HG03064 (cell line): ENCODE results near the gene WDR6.

Source experiments
- ATAC-seq: cut with Tn5 transposase; IDR thresholded peaks from one replicate; pipeline ENCODE4 v1.9.1; 2021; ENCODE audit warnings: low read depth; ENCODE audit not compliant: unreplicated experiment

The WDR6 gene, protein sequence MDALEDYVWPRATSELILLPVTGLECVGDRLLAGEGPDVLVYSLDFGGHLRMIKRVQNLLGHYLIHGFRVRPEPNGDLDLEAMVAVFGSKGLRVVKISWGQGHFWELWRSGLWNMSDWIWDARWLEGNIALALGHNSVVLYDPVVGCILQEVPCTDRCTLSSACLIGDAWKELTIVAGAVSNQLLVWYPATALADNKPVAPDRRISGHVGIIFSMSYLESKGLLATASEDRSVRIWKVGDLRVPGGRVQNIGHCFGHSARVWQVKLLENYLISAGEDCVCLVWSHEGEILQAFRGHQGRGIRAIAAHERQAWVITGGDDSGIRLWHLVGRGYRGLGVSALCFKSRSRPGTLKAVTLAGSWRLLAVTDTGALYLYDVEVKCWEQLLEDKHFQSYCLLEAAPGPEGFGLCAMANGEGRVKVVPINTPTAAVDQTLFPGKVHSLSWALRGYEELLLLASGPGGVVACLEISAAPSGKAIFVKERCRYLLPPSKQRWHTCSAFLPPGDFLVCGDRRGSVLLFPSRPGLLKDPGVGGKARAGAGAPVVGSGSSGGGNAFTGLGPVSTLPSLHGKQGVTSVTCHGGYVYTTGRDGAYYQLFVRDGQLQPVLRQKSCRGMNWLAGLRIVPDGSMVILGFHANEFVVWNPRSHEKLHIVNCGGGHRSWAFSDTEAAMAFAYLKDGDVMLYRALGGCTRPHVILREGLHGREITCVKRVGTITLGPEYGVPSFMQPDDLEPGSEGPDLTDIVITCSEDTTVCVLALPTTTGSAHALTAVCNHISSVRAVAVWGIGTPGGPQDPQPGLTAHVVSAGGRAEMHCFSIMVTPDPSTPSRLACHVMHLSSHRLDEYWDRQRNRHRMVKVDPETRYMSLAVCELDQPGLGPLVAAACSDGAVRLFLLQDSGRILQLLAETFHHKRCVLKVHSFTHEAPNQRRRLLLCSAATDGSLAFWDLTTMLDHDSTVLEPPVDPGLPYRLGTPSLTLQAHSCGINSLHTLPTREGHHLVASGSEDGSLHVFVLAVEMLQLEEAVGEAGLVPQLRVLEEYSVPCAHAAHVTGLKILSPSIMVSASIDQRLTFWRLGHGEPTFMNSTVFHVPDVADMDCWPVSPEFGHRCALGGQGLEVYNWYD

DNA sequence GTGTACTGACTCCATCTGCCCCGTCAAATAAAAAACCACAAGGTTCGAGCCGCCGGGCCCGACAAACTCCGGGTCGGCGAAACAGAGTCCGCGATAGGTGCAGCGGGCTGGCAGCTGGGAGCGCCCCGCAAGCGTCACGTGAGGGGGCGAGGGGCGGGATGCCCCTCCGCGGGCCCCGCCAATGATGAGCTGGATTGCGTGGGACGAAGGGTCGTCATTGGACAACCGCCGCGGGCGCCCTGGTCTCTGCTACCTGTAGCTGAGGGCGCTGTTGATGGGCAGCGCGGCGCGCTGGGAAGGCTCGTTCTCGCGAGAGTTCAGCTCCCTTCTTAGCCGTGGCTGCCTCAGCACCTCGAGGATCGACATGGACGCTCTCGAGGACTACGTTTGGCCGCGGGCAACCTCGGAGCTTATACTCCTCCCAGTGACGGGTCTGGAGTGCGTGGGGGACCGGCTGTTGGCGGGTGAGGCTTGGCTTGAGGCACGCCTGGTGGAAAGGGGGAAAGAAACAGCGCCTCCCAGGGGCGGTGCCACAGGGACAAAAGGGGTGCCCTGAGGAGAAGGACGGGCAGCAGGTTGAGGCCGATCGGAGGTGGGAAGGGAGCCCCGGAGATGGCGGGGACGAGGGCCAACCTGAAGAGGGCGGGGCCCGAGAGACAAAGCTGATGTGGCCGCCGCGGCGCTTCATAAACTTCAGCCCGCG lies at the start of gene WDR6:
Gene WDR6, plus strand, starts transcription at position 324 of the 703 bp plus-strand sequence. Its CDS starts 41 bp downstream, at position 365.
- peak; percentile 71 for ATAC-seq

DNA sequence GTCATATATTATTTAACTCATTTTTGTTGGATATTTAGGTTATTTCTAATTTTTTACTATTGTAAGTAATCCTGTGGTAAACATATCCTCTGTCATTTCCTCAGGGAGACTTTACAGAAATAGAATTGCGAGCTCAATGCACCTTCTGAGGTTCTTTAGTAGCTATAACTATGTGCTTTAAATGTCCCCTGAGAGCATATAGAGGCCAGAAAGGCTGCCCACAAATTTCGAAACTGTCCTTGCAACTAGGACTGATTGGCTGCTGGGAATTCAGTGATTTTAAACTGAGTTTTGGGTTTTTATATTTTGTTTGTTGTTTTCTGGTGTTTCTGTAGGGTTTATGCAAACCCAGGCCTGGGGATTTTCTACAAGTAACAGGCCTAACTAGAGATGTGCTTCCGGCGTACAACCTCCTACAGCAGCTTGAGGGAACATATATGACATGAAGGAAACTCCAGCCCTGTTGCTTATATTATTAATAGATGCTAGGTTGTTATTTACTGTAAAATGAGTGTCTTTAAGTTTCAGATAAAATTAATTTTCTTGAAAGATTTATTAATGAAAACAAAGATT lies 46.3 kb upstream of the WDR6 start:
- ATAC-seq: no peak

DNA sequence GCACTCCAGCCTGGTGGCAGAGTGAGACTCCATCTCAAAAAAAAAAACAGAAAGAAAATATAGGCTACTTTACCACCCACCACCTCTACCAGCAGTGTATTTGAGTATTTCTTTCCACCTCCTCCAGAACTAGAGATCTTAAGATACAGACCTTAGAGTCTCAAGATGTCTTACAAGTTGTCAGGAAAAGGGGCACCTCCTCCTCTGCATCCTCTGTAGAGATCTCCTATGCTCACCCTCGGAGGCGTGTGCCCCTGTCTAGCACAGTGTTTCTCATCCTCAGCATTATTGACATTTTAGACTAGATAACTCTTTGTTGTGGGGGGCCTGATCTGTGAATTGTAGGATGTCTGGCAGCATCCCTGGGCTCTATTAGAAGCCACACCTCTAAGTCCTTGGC lies 44.9 kb upstream of the WDR6 start:
- ATAC-seq: no peak

DNA sequence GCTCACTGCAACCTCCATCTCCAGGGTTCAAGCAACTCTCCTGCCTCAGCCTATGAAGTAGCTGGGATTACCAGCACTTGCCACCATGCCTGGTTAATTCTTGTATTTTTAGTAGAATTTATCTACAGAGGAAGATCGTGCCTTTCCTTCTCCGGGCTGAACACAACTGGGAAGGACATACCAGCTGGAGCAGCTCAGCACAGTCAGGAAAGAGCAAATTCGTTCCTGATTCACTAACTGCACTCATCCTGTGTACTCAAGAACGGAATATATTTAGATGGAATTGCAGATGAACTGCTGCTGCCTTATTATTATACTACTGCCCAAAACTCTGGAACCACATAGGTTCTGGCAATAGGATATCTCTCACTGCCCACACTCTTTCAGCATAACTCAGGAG lies 44.3 kb upstream of the WDR6 start:
- no peak for ATAC-seq

DNA sequence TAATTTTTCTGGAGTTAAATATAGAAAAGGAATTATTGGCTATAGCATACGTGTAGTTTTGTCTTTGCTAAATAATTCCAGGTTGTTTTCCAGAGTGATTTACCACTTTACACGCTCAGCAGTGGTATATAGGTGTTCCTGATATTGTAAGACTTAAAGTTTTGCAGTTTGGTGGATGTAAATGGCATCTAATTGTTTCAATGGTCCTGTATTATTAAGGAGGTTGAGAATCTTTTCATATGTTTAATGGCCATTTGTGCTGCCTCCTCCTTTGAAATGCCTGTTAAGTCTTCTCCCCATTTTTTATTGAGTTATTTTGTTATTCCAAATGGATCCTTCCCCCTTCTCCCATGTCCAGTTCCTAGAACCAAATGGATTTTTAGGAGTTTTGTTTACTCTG lies 43.6 kb upstream of the WDR6 start:
- ATAC-seq: no peak

DNA sequence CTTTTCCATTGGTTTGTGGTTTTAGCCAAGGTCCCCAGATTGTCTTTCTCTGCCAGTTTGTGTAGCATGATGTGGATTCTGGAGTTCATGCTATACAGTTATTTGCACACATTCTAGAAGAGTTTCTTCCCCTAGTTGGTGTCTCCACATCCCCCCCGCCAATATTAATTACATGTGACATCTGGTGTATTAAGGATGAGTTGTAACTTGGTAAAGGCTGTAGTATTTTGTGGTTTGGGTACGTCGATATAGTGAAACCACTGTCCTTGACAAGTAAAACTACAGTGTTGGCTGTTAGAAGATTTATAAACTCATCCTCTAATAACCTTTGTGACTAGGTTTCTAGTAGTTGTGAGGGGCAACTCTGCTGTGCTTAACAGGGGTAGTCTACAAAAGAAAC lies 40.8 kb upstream of the WDR6 start:
- no peak for ATAC-seq

DNA sequence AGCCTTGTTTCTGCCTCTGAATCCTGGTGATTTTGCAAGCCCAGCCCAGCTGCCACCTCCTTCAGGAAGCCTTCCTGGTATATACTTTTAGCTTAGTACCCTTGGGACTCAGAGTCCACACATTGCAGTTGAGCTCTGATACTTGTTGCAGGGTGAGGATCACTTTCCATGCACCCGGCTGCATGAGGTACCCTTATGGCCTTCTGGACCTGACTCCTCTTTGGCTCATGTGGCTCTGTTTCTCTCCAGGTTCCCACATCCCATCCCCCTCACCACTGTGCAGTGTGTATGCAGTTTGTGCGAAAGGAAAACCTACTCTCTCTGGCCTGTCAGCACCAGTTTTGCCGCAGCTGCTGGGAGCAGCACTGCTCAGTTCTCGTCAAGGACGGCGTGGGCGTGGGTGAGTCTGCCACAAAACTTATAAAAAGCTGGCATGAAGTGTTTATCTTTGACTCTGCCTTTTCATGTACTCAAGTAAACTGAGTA lies 40.3 kb upstream of the WDR6 start:
- no peak for ATAC-seq

DNA sequence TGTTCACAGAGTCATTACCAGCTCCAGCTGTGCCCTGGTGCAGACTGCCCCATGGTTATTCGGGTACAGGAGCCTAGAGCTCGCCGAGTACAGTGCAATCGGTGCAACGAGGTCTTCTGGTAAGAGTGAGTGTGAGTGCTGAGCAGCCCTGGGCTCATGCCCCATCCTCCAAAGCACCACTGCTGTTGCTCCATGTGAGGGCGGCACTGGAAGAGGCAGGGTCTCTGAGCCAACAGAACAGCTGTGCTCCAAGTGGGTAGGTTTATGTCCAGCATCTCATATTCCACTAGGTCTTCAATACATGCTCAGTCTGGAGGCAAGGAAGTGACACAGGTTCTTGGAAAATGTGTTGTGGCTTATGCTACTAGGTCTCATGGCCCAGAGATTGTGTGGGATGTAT lies 36.6 kb upstream of the WDR6 start:
- ATAC-seq: no peak

DNA sequence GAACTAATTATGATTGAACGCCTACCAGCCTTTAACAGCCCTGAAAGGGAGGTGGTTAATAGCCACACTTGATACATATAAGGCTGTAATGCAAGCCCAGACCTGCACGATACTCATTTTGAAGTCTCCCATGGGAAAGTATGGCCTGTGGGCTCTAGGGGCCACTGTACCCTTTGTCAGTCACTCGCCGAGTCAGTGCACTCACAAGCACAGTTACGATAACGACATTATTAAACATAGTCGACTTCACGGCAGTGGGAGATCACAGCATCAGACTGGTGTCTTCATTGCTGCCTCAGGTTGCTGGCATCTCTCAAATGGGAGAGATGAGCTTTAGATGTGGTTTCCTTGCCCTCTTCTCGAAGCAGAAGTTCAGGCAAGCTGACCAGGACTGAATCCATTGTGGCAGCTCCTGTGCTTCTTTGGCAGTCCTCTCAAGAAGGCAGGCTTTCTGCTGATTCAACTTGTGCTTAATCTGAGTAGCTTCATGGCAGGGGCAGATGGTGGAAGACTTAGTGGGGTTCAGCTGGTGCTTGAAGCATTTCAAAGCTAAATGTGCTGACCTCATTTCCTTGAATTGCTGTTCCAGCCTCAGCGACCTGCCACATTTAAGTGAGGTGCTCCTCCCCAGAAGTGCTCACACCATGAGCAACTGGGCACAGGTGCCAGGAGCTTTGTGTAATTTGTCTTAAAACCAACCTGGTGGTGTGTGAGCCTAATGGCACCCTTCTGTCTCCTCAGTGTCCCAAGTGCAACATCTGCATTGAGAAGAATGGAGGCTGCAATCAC lies 32.9 kb upstream of the WDR6 start:
- no peak for ATAC-seq

DNA sequence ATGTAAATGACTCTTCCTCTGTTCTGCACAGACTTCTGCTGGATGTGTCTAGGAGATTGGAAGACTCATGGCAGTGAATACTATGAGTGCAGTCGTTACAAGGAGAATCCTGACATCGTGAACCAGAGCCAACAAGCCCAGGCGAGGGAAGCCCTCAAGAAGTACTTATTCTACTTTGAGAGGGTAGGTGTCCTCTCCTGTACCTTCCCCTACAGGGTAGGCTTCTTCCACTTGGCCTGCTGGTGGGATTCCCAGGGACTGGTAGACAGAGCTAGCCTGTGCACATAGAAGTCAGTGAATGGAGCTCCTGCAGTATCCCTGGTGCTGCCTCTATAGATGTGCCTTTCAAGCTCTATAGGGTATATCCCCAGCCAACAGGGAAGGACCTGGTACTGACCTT lies 27.7 kb upstream of the WDR6 start:
- no peak for ATAC-seq

DNA sequence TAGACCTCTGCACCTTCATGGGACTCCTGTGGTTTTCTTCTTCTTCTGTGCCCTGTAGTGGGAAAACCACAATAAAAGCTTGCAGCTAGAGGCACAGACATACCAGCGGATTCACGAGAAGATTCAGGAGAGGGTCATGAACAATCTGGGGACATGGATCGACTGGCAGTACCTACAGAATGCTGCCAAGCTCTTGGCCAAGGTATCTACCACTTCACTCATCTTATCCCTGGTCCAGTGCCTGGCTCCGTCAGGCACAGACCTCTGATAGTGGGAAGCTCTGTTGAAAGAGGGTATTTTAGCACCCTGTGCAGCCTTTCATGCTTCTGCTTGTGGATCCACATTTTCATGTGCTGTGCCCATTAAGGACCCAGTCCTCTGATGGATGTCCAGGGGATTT lies 26.9 kb upstream of the WDR6 start:
- no peak for ATAC-seq

DNA sequence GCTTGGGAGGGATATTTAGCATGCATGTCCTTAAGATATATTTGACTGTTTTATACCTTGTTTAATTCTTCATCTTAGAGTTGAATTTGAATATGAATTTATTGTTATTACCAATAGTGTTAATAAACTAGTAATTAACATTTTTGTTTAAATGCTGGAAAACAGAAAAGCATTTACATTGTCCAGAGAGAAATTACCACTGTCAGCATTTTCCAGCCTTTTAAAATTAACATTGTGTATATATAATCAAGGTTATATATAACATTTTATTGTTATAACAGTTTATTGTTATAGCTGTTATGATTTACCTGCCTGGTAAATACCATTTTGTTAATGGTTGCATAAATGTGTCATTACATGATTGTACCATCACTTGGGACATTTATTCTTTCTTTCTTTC lies 25.2 kb upstream of the WDR6 start:
- no peak for ATAC-seq

DNA sequence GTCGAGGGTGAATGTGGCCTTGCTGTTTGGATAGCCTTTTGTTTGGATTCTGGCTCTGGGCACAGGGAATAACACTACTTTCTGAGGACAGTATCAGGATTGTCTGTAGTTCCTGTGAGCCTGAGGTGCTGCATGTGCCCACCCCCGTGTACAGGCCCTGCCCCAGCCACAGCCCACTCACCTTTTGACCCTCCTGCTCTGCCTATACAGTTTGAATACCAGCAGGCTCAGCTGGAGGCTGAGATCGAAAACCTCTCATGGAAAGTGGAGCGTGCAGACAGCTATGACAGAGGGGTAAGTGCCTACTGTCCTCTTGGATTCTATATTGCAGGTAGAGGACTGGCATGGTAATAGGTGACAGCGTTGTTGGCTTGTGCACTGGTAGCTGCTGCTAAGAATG lies 24.5 kb upstream of the WDR6 start:
- ATAC-seq: no peak

DNA sequence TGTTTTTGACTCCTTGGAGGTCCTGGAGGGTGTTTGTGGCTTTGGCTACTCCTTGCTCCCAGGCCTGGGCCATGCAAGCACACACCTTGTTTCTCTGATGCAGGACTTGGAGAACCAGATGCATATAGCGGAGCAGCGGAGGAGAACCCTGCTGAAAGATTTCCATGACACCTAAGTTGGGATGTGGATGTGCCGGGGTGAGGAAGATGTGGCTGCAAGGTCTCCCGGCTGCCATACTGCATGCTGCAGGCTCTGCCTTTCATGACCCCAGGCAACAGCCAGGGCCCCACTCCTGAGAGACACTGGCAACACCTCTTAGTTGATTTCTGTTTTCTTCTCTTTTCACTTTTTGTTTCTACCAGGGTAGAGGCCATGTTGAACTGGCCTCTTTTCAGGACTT lies 24.1 kb upstream of the WDR6 start:
- ATAC-seq: no peak

DNA sequence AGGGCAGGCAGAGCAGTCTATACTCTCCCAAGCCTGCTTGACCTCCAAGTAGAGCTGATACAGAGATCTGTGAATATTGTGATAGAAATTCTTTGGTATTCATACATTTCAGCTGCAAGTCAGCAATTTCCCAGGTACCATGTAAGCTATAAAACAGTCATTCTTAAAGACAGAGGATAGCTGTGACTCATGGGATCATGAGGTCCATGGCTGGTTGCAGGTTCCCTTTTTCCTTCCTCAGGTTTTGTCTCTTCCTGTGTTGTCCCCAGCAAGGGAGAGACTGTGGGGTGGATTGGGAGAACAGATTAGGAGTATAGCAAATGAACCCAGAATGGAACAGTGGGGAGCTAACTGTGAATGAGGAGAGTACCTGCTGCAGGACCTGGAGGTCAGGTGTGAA lies 22.5 kb upstream of the WDR6 start:
- ATAC-seq: no peak

DNA sequence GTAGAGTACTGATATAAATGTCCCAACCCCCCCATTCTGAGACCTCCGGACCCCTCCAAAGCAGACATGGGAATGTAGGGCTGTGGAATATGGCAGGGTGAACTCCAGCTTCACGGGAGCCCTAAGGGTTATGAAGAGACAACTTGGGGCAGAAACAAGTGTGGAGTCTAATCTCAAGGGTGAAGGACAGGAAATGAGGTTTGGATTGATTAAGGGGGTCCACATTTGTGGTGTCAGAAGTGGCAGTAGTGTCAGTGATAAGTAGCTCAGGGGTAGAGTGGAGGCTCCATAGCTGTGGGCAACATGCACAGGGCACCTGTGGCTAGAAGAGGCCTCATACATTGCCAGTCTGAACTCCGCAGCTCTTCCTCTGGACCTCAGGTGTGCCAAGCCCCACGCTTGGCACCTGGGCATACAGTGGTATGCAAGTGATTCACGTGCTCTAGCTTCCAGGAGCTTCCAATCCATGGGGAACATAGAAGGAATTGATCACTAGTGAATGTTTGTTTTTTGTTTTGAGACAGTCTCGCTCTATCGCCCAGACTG lies 21.3 kb upstream of the WDR6 start:
- no peak for ATAC-seq

DNA sequence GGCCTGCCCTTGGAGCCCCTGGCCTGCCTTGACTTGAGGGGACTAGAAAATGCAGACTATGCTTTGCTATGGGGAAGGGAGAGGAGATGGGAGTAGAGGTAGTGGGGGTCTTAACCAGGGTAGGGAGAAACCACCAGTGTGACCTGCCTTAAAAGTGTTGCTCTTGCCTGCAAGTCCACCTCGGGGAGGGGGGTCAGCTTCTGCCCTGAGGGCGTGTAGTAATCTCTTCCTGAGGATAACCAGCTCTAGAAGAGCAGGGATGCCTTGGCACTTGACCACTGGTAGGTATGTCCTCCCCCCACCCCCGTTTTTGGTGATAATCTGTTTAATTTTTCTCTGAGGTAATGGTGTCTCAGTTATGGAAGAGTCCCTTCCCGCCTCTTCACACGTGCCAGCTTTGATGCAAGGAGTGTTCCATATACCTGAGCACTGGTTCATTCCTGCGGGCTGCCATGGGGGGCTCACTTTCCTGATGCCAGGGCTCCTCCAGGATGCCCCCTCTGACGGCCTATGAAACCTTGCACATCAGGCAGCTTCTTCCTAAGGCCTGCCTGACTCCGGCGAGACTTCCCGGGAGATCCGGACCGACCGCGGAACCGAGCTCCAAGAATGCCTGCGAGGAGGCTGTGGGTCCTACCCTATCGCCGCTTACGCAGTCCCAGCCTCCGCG lies 17.9 kb upstream of the WDR6 start:
- no peak for ATAC-seq

DNA sequence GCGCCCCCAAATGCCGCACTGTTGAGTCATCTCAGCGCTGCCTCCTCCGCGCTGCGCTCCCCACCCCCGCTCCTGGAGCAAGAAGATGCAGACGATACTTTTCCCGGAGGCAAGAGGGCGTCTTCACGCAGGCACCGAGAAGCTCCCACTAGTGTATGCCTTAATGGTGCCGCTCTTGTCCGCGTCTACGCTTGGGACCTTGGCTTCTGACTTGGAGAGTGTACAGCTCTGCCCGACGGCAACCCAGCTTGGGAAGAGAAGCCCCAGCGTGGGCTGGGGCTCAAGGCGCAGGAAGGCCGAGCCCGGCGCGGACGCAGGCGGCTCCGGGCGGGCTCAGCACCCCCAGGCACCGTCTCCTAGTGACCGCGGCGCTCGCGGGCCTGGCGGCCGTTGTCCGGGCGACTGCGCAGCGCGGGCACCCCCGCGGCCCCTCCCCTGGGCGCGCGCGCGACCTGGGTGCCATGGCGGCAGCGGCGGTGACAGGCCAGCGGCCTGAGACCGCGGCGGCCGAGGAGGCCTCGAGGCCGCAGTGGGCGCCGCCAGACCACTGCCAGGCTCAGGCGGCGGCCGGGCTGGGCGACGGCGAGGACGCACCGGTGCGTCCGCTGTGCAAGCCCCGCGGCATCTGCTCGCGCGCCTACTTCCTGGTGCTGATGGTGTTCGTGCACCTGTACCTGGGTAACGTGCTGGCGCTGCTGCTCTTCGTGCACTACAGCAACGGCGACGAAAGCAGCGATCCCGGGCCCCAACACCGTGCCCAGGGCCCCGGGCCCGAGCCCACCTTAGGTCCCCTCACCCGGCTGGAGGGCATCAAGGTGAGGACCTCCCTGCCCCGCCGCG lies 17.2 kb upstream of the WDR6 start, which contains the start of gene P4HTM:
Gene P4HTM, plus strand, starts transcription at position 446 of the 840 bp plus-strand sequence. Its CDS starts 16 bp downstream, at position 462.
- peak; percentile 54 for ATAC-seq
